ENCODE measurements around the gene C8G.

Gene C8G

GRCh38 chr9:136971746-136972145 is 26.7 kb downstream of the C8G start:
- H3K36me3 ChIP-seq (ENCODE audit: insufficient read depth), result no peaks in the 10 kb centered on the region
- H3K4me3 ChIP-seq (IDR thresholded peaks at IDR 0.05; ENCODE audit: insufficient read depth, low read depth, low read length), result no peak overlapping the region
- no peak overlapping the region for H3K27ac ChIP-seq
- H3K9ac ChIP-seq, result no peak overlapping the region
- H3K27me3 ChIP-seq (ENCODE audit: insufficient read depth, low read depth), result peaks cover 34% of the 10 kb centered on the region
- H3K4me2 ChIP-seq, result no peak overlapping the region
- no peaks in the 10 kb centered on the region for H3K4me1 ChIP-seq (ENCODE audit: low read depth, poor library complexity, severe bottlenecking)
- TF ChIP-seq CTCF (conservative IDR thresholded peaks at IDR 0.05; ENCODE audit: low read depth, low read length), result no peak
- no peak overlapping the region for H2AFZ ChIP-seq (ENCODE audit: low read depth)
- no peaks in the 10 kb centered on the region for H4K20me1 ChIP-seq (ENCODE audit: insufficient read depth)
- H3K79me2 ChIP-seq (ENCODE audit: insufficient read depth, low read depth), result no peaks in the 10 kb centered on the region

- no peak for TF ChIP-seq CTCF (conservative IDR thresholded peaks at IDR 0.05; ENCODE audit: low read depth, low read length)
- no peaks in the 10 kb centered on the region for H3K79me2 ChIP-seq (ENCODE audit: insufficient read depth, low read depth)
- H2AFZ ChIP-seq (ENCODE audit: low read depth), result no peak overlapping the region
- H3K27ac ChIP-seq, result no peak overlapping the region
- no peaks in the 10 kb centered on the region for H4K20me1 ChIP-seq (ENCODE audit: insufficient read depth)
- H3K4me3 ChIP-seq (IDR thresholded peaks at IDR 0.05; ENCODE audit: insufficient read depth, low read depth, low read length), result no peak overlapping the region
- H3K4me2 ChIP-seq, result no peak overlapping the region
- peaks cover 34% of the 10 kb centered on the region for H3K27me3 ChIP-seq (ENCODE audit: insufficient read depth, low read depth)
- no peaks in the 10 kb centered on the region for H3K4me1 ChIP-seq (ENCODE audit: low read depth, poor library complexity, severe bottlenecking)
- no peak overlapping the region for H3K9ac ChIP-seq
- no peaks in the 10 kb centered on the region for H3K36me3 ChIP-seq (ENCODE audit: insufficient read depth)
Measured at GRCh38 chr9:136972335-136972734, 27.3 kb downstream of the C8G start.

GRCh38 chr9:136972743-136973142 is 27.7 kb downstream of the C8G start:
- no peaks in the 10 kb centered on the region for H3K4me1 ChIP-seq (ENCODE audit: low read depth, poor library complexity, severe bottlenecking)
- H3K36me3 ChIP-seq (ENCODE audit: insufficient read depth), result no peaks in the 10 kb centered on the region
- no peak overlapping the region for H3K27ac ChIP-seq
- no peaks in the 10 kb centered on the region for H4K20me1 ChIP-seq (ENCODE audit: insufficient read depth)
- no peak overlapping the region for H2AFZ ChIP-seq (ENCODE audit: low read depth)
- no peak overlapping the region for H3K9ac ChIP-seq
- H3K4me2 ChIP-seq, result no peak overlapping the region
- H3K4me3 ChIP-seq (IDR thresholded peaks at IDR 0.05; ENCODE audit: insufficient read depth, low read depth, low read length), result no peak overlapping the region
- H3K27me3 ChIP-seq (ENCODE audit: insufficient read depth, low read depth), result peaks cover 34% of the 10 kb centered on the region
- TF ChIP-seq CTCF (conservative IDR thresholded peaks at IDR 0.05; ENCODE audit: low read depth, low read length), result no peak
- no peaks in the 10 kb centered on the region for H3K79me2 ChIP-seq (ENCODE audit: insufficient read depth, low read depth)

GRCh38 chr9:136973618-136974617 is 28.9 kb downstream of the C8G start:
- TF ChIP-seq CTCF (conservative IDR thresholded peaks at IDR 0.05; ENCODE audit: low read depth, low read length), result no peak
- H3K36me3 ChIP-seq (ENCODE audit: insufficient read depth), result no peaks in the 10 kb centered on the region
- H3K27me3 ChIP-seq (ENCODE audit: insufficient read depth, low read depth), result peaks cover 34% of the 10 kb centered on the region
- no peaks in the 10 kb centered on the region for H4K20me1 ChIP-seq (ENCODE audit: insufficient read depth)
- H2AFZ ChIP-seq (ENCODE audit: low read depth), result no peak overlapping the region
- no peak overlapping the region for H3K4me2 ChIP-seq
- no peak overlapping the region for H3K4me3 ChIP-seq (IDR thresholded peaks at IDR 0.05; ENCODE audit: insufficient read depth, low read depth, low read length)
- H3K4me1 ChIP-seq (ENCODE audit: low read depth, poor library complexity, severe bottlenecking), result no peaks in the 10 kb centered on the region
- no peaks in the 10 kb centered on the region for H3K79me2 ChIP-seq (ENCODE audit: insufficient read depth, low read depth)
- no peak overlapping the region for H3K9ac ChIP-seq
- H3K27ac ChIP-seq, result no peak overlapping the region
